K562 (cell line): ENCODE data around the gene ELMO3. TPM values are rescaled to one million over a fixed set of nuclear protein-coding genes. Genes with fewer than 3 reads are reported as not detected.

Experiments used
- ARID2 ChIP-seq: fragments of 450-650 bp; IDR thresholded peaks from 2 replicates; pipeline ENCODE4 v1.6.1; 2017; ENCODE audit warnings: antibody characterized with exemption, mild to moderate bottlenecking
- DMBX1 ChIP-seq: fragments of 250-450 bp; sonication (Bioruptor Pico); IDR thresholded peaks from 2 replicates; pipeline ENCODE4 v1.8.0; 2022; ENCODE audit warnings: inconsistent platforms, mild to moderate bottlenecking, moderate library complexity, borderline replicate concordance
- FOXP1 ChIP-seq: sonication (generic); formaldehyde crosslinking; IDR thresholded peaks from 2 replicates; pipeline ENCODE4 v1.8.0; 2022; ENCODE audit warnings: mild to moderate bottlenecking, missing genetic modification reagents
- HDGF ChIP-seq: fragments of 450-650 bp; IDR thresholded peaks from 2 replicates; pipeline ENCODE4 v1.6.1; 2016
- HNRNPH1 ChIP-seq: fragments of 200-400 bp; formaldehyde crosslinking; optimal IDR thresholded peaks from 2 replicates; pipeline ENCODE3; 2017; ENCODE audit warnings: low read depth, mild to moderate bottlenecking, low read length, moderate library complexity
- JUNB ChIP-seq: fragments of 450-650 bp; formaldehyde crosslinking; conservative IDR thresholded peaks from 2 replicates; pipeline ENCODE4 v1.4.0; 2020; ENCODE audit warnings: mild to moderate bottlenecking
- KAT2B ChIP-seq: IDR thresholded peaks from one replicate; pipeline ENCODE4 v1.6.1; 2012; ENCODE audit warnings: low read depth, mild to moderate bottlenecking, control low read depth, inconsistent platforms, low read length, moderate library complexity
- NELFE ChIP-seq: IDR thresholded peaks from 2 replicates; pipeline ENCODE4 v1.6.1; 2011; ENCODE audit warnings: mild to moderate bottlenecking; ENCODE audit not compliant: insufficient read depth, insufficient read length
- RHOXF2B ChIP-seq: fragments of 250-450 bp; sonication (Bioruptor Pico); conservative IDR thresholded peaks from 2 replicates; pipeline ENCODE4 v1.5.1; 2021
- WHSC1 ChIP-seq: IDR thresholded peaks from one replicate; pipeline ENCODE4 v1.6.1; 2012; ENCODE audit warnings: low read length, control low read depth, inconsistent platforms
- ZNF134 ChIP-seq: fragments of 250-450 bp; sonication (Bioruptor Pico); conservative IDR thresholded peaks from 2 replicates; pipeline ENCODE4 v1.4.0; 2020
- ZNF174 ChIP-seq: fragments of 250-450 bp; sonication (Bioruptor Pico); IDR thresholded peaks from 2 replicates; pipeline ENCODE4 v1.4.0; 2020; ENCODE audit warnings: mild to moderate bottlenecking
- ZNF224 ChIP-seq: sonication (generic); formaldehyde crosslinking; IDR thresholded peaks from 2 replicates; pipeline ENCODE4 v1.8.0; 2022; ENCODE audit warnings: mild to moderate bottlenecking, missing genetic modification reagents
- ZNF239 ChIP-seq: fragments of 250-450 bp; sonication (Bioruptor Pico); IDR thresholded peaks from 2 replicates; pipeline ENCODE4 v1.4.0; 2020; ENCODE audit warnings: mild to moderate bottlenecking
- ZNF24 ChIP-seq: fragments of 450-650 bp; IDR thresholded peaks from 2 replicates; pipeline ENCODE4 v1.6.1; 2016
- ZNF41 ChIP-seq: fragments of 250-450 bp; sonication (Bioruptor Pico); conservative IDR thresholded peaks from 2 replicates; pipeline ENCODE4 v1.4.0; 2020; ENCODE audit warnings: mild to moderate bottlenecking
- ZNF609 ChIP-seq: sonication (generic); formaldehyde crosslinking; IDR thresholded peaks from 2 replicates; pipeline ENCODE4 v1.8.1; 2023; ENCODE audit warnings: missing genetic modification reagents, mild to moderate bottlenecking, borderline replicate concordance
- ZNF668 ChIP-seq: fragments of 250-450 bp; sonication (Bioruptor Pico); IDR thresholded peaks from 2 replicates; pipeline ENCODE4 v1.8.0; 2022; ENCODE audit warnings: mild to moderate bottlenecking, inconsistent platforms
- ZNF717 ChIP-seq: fragments of 250-450 bp; sonication (Bioruptor Pico); IDR thresholded peaks from 2 replicates; pipeline ENCODE4 v1.5.0; 2021
- polyA plus RNA-seq, 8 experiments: library from polyadenylated mRNA; depleted of rRNA in 4 of 8; stranded (reverse) in 5 of 8; unstranded in 3 of 8; fragments of >200 nt; fragmentation: Nextera tagmentation in 2 of 8; fragmentation: Illumina TruSeq in 1 of 8; extraction: Ambion mirVana in 2 of 8; extraction: Trizol in 1 of 8; gene quantifications; 2 replicates each; pipeline versions ENCODE4 v1.2.1 to v1.2.3, GENCODE V29; 2011 to 2014; ENCODE audit warnings: inconsistent platforms in 1 of 8, missing spikeins in 1 of 8
- total RNA-seq, 7 experiments: library from RNA; depleted of rRNA in 6 of 7; stranded (reverse); fragments of >200 nt in 6 of 7; fragmentation: Illumina TruSeq in 2 of 7; extraction: Trizol in 2 of 7; gene quantifications; 2 replicates each; pipeline versions ENCODE4 v1.2.1 to v1.2.3, GENCODE V29; 2011 to 2021; ENCODE audit warnings: low replicate concordance in 1 of 7
- TF ChIP-seq, protein P1 (sequence below): fragments of 450-650 bp; IDR thresholded peaks from 2 replicates; pipeline ENCODE4 v1.7.1; 2018; ENCODE audit warnings: mild to moderate bottlenecking, low read depth; ENCODE audit not compliant: partially characterized antibody
- TF ChIP-seq, protein P2 (sequence below): fragments of 250-450 bp; sonication (Bioruptor Pico); IDR thresholded peaks from 2 replicates; pipeline ENCODE4 v1.4.0; 2020; ENCODE audit warnings: mild to moderate bottlenecking, moderate library complexity

ELMO3 gene
- total and polyA plus RNA-seq, 9 of the 15 experiments (the other 6 are each of a cell fraction or from before 2014, with no cell fraction given): 0.04 to 5.1 (median 1.5) TPM

DNA sequence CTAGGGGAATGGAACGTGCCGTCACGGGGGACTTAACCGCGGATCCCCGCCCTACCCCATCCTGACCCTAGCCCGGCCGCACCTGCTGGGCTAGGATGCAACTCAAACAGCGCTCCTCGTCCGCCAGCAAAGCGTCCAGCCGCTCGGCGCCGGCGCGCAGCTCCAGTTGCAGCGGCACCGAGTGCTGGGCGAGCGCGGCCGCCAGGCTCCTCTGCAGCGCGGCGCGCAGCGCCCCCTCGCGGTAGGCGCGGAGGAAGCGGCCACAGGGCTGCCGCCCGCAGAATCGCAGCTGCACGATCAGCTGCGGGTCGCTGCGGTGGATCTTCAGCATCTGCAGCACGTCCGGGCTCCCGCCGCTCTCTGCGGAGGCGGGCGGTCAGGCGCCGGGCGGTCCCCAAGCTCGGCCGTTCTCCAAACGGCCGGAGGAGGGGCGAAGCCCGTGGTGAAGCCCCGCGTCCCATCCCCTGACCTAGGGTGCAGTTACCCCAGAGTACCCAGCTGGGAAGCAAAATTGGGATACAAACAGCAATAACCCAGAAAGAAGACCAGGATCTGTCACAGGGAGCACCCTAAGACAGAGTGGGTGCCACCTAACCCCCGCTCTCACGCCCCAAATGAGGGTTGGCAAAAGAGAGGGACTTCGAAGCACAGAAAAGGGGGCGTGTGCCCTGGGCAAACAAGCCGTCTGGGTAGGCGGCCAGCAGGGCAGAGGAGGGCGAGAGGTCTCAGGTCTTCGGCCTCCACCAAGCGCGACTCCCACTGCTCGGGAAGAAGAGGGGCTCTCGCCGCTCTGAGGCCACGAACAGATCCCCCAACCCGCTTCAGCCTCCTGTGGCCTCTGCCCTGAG, 43.4 kb upstream of the ELMO3 start (continued):
- TF ChIP-seq HDGF (no peak), WHSC1 (no peak), FOXP1 (CRISPR knock-in tag) (0 out of 2 replicates have a peak, but pooled peaks have one; percentile 35), RHOXF2B (CRISPR knock-in tag) (no peak), ZNF239 (CRISPR knock-in tag) (no peak), KAT2B (no peak), ARID2 (no peak), JUNB (CRISPR knock-in tag) (no peak), ZNF41 (no peak), DMBX1 (CRISPR knock-in tag) (no peak), ZNF609 (CRISPR knock-in tag) (0 out of 2 replicates have a peak, but pooled peaks have one; percentile 57), ZNF134 (CRISPR knock-in tag) (no peak), ZNF717 (no peak), ZNF24 (peak; percentile 51; the same call in 1 of the 2 replicates), ZNF224 (CRISPR knock-in tag) (no peak), NELFE (no peak), ZNF174 (CRISPR knock-in tag) (no peak), HNRNPH1 (no peak), ZNF668 (CRISPR knock-in tag) (no peak)
- TF ChIP-seq, protein P1, sequence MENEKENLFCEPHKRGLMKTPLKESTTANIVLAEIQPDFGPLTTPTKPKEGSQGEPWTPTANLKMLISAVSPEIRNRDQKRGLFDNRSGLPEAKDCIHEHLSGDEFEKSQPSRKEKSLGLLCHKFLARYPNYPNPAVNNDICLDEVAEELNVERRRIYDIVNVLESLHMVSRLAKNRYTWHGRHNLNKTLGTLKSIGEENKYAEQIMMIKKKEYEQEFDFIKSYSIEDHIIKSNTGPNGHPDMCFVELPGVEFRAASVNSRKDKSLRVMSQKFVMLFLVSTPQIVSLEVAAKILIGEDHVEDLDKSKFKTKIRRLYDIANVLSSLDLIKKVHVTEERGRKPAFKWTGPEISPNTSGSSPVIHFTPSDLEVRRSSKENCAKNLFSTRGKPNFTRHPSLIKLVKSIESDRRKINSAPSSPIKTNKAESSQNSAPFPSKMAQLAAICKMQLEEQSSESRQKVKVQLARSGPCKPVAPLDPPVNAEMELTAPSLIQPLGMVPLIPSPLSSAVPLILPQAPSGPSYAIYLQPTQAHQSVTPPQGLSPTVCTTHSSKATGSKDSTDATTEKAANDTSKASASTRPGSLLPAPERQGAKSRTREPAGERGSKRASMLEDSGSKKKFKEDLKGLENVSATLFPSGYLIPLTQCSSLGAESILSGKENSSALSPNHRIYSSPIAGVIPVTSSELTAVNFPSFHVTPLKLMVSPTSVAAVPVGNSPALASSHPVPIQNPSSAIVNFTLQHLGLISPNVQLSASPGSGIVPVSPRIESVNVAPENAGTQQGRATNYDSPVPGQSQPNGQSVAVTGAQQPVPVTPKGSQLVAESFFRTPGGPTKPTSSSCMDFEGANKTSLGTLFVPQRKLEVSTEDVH: no peak
- TF ChIP-seq, protein P2, sequence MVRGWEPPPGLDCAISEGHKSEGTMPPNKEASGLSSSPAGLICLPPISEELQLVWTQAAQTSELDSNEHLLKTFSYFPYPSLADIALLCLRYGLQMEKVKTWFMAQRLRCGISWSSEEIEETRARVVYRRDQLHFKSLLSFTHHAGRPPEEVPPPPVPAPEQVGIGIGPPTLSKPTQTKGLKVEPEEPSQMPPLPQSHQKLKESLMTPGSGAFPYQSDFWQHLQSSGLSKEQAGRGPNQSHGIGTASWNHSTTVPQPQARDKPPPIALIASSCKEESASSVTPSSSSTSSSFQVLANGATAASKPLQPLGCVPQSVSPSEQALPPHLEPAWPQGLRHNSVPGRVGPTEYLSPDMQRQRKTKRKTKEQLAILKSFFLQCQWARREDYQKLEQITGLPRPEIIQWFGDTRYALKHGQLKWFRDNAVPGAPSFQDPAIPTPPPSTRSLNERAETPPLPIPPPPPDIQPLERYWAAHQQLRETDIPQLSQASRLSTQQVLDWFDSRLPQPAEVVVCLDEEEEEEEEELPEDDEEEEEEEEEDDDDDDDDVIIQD (CRISPR knock-in tag): no peak
